Ishikawa (cell line): ENCODE results near the gene MYCBP.

Experiments
- EP300 ChIP-seq: IDR thresholded peaks from 2 replicates; pipeline ENCODE4 v1.6.1; 2012; ENCODE audit warnings: borderline replicate concordance
- FOXM1 ChIP-seq: IDR thresholded peaks from 2 replicates; pipeline ENCODE4 v1.6.1; 2012; ENCODE audit warnings: low read depth, borderline replicate concordance
- NFIC ChIP-seq: IDR thresholded peaks from 2 replicates; pipeline ENCODE4 v1.6.1; 2012
- TF ChIP-seq, protein P1 (sequence below): IDR thresholded peaks from 2 replicates; pipeline ENCODE4 v1.6.1; 2012; ENCODE audit warnings: low read depth, mild to moderate bottlenecking
- TF ChIP-seq, protein P2 (sequence below): IDR thresholded peaks from 2 replicates; pipeline ENCODE4 v1.6.1; 2012

DNA sequence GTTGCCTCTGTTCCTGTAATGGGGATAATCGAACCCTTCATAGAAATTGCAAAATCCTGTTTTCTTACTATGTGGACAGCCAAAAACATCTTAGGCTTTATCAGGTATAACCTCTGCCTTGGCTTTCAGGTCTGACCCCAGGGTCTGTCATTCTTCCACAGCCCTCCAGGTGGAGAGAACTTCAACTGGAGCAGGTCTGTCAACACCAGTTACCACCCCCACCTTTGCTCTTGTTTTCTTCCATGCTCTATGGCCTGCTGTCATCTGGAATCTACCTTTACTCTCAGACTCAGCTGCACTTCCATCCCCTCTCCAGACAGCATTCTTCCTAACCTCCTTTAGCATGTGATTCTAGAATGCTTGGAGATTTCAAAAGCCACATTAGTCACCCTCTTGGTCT, 18.6 kb upstream of the MYCBP start:
- TF ChIP-seq EP300 (no peak), FOXM1 (no peak), NFIC (no peak)
- TF ChIP-seq, protein P1, sequence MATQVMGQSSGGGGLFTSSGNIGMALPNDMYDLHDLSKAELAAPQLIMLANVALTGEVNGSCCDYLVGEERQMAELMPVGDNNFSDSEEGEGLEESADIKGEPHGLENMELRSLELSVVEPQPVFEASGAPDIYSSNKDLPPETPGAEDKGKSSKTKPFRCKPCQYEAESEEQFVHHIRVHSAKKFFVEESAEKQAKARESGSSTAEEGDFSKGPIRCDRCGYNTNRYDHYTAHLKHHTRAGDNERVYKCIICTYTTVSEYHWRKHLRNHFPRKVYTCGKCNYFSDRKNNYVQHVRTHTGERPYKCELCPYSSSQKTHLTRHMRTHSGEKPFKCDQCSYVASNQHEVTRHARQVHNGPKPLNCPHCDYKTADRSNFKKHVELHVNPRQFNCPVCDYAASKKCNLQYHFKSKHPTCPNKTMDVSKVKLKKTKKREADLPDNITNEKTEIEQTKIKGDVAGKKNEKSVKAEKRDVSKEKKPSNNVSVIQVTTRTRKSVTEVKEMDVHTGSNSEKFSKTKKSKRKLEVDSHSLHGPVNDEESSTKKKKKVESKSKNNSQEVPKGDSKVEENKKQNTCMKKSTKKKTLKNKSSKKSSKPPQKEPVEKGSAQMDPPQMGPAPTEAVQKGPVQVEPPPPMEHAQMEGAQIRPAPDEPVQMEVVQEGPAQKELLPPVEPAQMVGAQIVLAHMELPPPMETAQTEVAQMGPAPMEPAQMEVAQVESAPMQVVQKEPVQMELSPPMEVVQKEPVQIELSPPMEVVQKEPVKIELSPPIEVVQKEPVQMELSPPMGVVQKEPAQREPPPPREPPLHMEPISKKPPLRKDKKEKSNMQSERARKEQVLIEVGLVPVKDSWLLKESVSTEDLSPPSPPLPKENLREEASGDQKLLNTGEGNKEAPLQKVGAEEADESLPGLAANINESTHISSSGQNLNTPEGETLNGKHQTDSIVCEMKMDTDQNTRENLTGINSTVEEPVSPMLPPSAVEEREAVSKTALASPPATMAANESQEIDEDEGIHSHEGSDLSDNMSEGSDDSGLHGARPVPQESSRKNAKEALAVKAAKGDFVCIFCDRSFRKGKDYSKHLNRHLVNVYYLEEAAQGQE = no peak
- TF ChIP-seq, protein P2, sequence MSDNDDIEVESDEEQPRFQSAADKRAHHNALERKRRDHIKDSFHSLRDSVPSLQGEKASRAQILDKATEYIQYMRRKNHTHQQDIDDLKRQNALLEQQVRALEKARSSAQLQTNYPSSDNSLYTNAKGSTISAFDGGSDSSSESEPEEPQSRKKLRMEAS = no peak
